A549 (cell line): ENCODE data around the gene EP400.

Experiments
- CBX2 ChIP-seq: fragments of 200-600 bp; sonication (generic); IDR thresholded peaks from 2 replicates; pipeline ENCODE4 v1.6.1; 2016; ENCODE audit warnings: low read depth, mild to moderate bottlenecking, borderline replicate concordance
- CTCF ChIP-seq: fragments of >200 bp; sonication (Bioruptor Twin); formaldehyde crosslinking; IDR thresholded peaks from 3 replicates; pipeline ENCODE4 v1.5.1; 2016
- EHF ChIP-seq: fragments of 250-450 bp; sonication (Bioruptor Pico); IDR thresholded peaks from 2 replicates; pipeline ENCODE4 v1.5.0; 2020; ENCODE audit warnings: mild to moderate bottlenecking
- ESRRA ChIP-seq: fragments of 150-350 bp; IDR thresholded peaks from 2 replicates; pipeline ENCODE4 v1.6.1; 2014; ENCODE audit warnings: mild to moderate bottlenecking, low read length, borderline replicate concordance
- MYC ChIP-seq: IDR thresholded peaks from 2 replicates; pipeline ENCODE4 v1.6.1; 2012; ENCODE audit warnings: mild to moderate bottlenecking, inconsistent platforms, low read length, improper control_type of control experiment, borderline replicate concordance
- POLR2A ChIP-seq: IDR thresholded peaks from 2 replicates; pipeline ENCODE4 v1.6.1; 2012; ENCODE audit warnings: mild to moderate bottlenecking, low read length
- REST ChIP-seq: fragments of 200-600 bp; sonication (generic); IDR thresholded peaks from 2 replicates; pipeline ENCODE4 v1.6.1; 2016; ENCODE audit warnings: antibody characterized with exemption, mild to moderate bottlenecking, moderate library complexity
- RFX5 ChIP-seq: fragments of 450-650 bp; IDR thresholded peaks from 2 replicates; pipeline ENCODE4 v1.7.1; 2014; ENCODE audit warnings: antibody characterized with exemption, mild to moderate bottlenecking, moderate library complexity

GRCh38 chr12:132000286-132000872 lies 50.6 kb downstream of the EP400 start:
- no peak for TF ChIP-seq ESRRA
- TF ChIP-seq POLR2A = no peak
- TF ChIP-seq CTCF = no peak
- TF ChIP-seq CBX2 = no peak
- TF ChIP-seq REST = no peak
- no peak for TF ChIP-seq RFX5
- no peak for TF ChIP-seq EHF (CRISPR knock-in tag)
- TF ChIP-seq MYC = no peak
